DND-41 (cell line): ENCODE results near the gene SPAG7.

Experiments used
- ATAC-seq: fragments of 200-7000 bp; cut with Tn5 transposase; 3 replicates; pipeline ENCODE4 v1.9.1; 2021; ENCODE audit warnings: low read depth; ENCODE audit not compliant: insufficient read depth
- DNase-seq: peaks from one replicate; pipeline ENCODE4 v3.0.0-alpha.2; 2020
- H2AFZ ChIP-seq: 2 replicates; pipeline ENCODE4 v1.6.0; 2012; ENCODE audit warnings: low read depth, low read length
- H3K27ac ChIP-seq: 2 replicates; pipeline ENCODE4 v1.5.1; 2012; ENCODE audit warnings: low read length, inconsistent platforms
- H3K27me3 ChIP-seq: fragments of 200-600 bp; sonication (generic); 2 replicates; pipeline ENCODE4 v1.6.0; 2012; ENCODE audit warnings: low read length, mild to moderate bottlenecking, inconsistent platforms; ENCODE audit not compliant: insufficient read depth, poor library complexity
- H3K36me3 ChIP-seq: 2 replicates; pipeline ENCODE4 v1.5.1; 2012; ENCODE audit warnings: low read length, inconsistent platforms; ENCODE audit not compliant: insufficient read depth
- H3K4me1 ChIP-seq: 2 replicates; pipeline ENCODE4 v1.5.1; 2012; ENCODE audit warnings: mild to moderate bottlenecking, low read length; ENCODE audit not compliant: insufficient read depth
- H3K4me2 ChIP-seq: 2 replicates; pipeline ENCODE4 v1.6.0; 2012; ENCODE audit warnings: mild to moderate bottlenecking, moderate library complexity, low read length, inconsistent platforms; ENCODE audit not compliant: insufficient read depth
- H3K4me3 ChIP-seq, 2 experiments: fragments of 200-600 bp in 1 of 2; shearing (Covaris generic) in 1 of 2; 2 replicates each; pipeline ENCODE4 v1.5.1; 2012 to 2016; ENCODE audit warnings: inconsistent platforms in 2 of 2, low read length in 2 of 2, mild to moderate bottlenecking in 2 of 2, low read depth in 1 of 2, moderate library complexity in 1 of 2
- H3K79me2 ChIP-seq: 2 replicates; pipeline ENCODE4 v1.6.0; 2012; ENCODE audit warnings: low read length, inconsistent platforms; ENCODE audit not compliant: insufficient read depth
- H3K9ac ChIP-seq: 2 replicates; pipeline ENCODE4 v1.6.0; 2012; ENCODE audit warnings: low read depth, mild to moderate bottlenecking, inconsistent platforms, low read length, moderate library complexity
- H3K9me3 ChIP-seq: 2 replicates; pipeline ENCODE4 v1.5.1; 2012; ENCODE audit warnings: low read length, moderate library complexity, mild to moderate bottlenecking, inconsistent platforms; ENCODE audit not compliant: insufficient read depth, severe bottlenecking
- H4K20me1 ChIP-seq: 2 replicates; pipeline ENCODE4 v1.6.0; 2012; ENCODE audit warnings: low read length; ENCODE audit not compliant: insufficient read depth
- CTCF ChIP-seq: IDR thresholded peaks from 2 replicates; pipeline ENCODE4 v1.5.1; 2012; ENCODE audit warnings: borderline replicate concordance, low read length, moderate library complexity, mild to moderate bottlenecking; ENCODE audit not compliant: poor library complexity, severe bottlenecking; ENCODE audit errors: extremely low read depth
- EZH2 ChIP-seq: IDR thresholded peaks from 3 replicates; pipeline ENCODE4 v1.6.1; 2012; ENCODE audit warnings: borderline replicate concordance, low read depth, mild to moderate bottlenecking, moderate library complexity, low read length, inconsistent platforms; ENCODE audit not compliant: severe bottlenecking

SPAG7 gene

GRCh38 chr17:4980644-4981216 lies 13.1 kb upstream of the SPAG7 start:
- ATAC-seq: peak; percentile 82
- TF ChIP-seq CTCF (peak; percentile 84), EZH2 (no peak)
- Histone ChIP-seq H4K20me1 (no peaks in the 10 kb centered on the region), H3K9ac (no peak overlapping the region), H3K79me2 (peaks cover 3% of the 10 kb centered on the region), H3K4me3 (no peak overlapping the region), H3K36me3 (peaks cover 64% of the 10 kb centered on the region), H3K27me3 (no peaks in the 10 kb centered on the region), H2AFZ (no peak overlapping the region; the same call in 1 of the 2 replicates), H3K4me1 (peaks cover 12% of the 10 kb centered on the region), H3K27ac (peak overlapping the region; percentile 3; the same call in 1 of the 2 replicates), H3K9me3 (no peaks in the 10 kb centered on the region), H3K4me2 (no peak overlapping the region)
- DNase-seq: peak; percentile 66

GRCh38 chr17:4978726-4979125 lies 11.1 kb upstream of the SPAG7 start:
- H2AFZ ChIP-seq: no peak overlapping the region
- peaks cover 6% of the 10 kb centered on the region for H3K4me1 ChIP-seq
- H3K4me2 ChIP-seq: no peak overlapping the region
- H3K27ac ChIP-seq: no peak overlapping the region
- H3K9me3 ChIP-seq: no peaks in the 10 kb centered on the region
- no peak for ATAC-seq
- DNase-seq: no peak
- H4K20me1 ChIP-seq: no peaks in the 10 kb centered on the region
- TF ChIP-seq CTCF (no peak), EZH2 (no peak)
- peaks cover 76% of the 10 kb centered on the region for H3K36me3 ChIP-seq
- H3K27me3 ChIP-seq: no peaks in the 10 kb centered on the region
- H3K9ac ChIP-seq: no peak overlapping the region
- H3K4me3 ChIP-seq: no peak overlapping the region
- no peaks in the 10 kb centered on the region for H3K79me2 ChIP-seq

GRCh38 chr17:4974115-4974670 lies 6.6 kb upstream of the SPAG7 start:
- Histone ChIP-seq H4K20me1 (peaks cover 4% of the 10 kb centered on the region), H3K4me3 (no peak overlapping the region), H3K9me3 (no peaks in the 10 kb centered on the region), H3K27ac (no peak overlapping the region), H3K79me2 (peaks cover 5% of the 10 kb centered on the region; the same call in 1 of the 2 replicates), H3K4me1 (peaks cover 7% of the 10 kb centered on the region), H2AFZ (no peak overlapping the region), H3K36me3 (peaks cover 83% of the 10 kb centered on the region), H3K4me2 (no peak overlapping the region), H3K9ac (no peak overlapping the region), H3K27me3 (no peaks in the 10 kb centered on the region)
- no peak for TF ChIP-seq CTCF
- DNase-seq: no peak
- no peak for ATAC-seq
